Choroid plexus epithelial cell (primary cell): Measurements from ENCODE around the gene MATCAP1.

Experiments
- DNase-seq: peaks from one replicate; pipeline ENCODE4 v3.0.0-alpha.2; 2010; ENCODE audit warnings: low read depth
- H3K4me3 ChIP-seq: 2 replicates; pipeline ENCODE4 v1.5.1; 2011; ENCODE audit warnings: low read depth, mild to moderate bottlenecking, control low read depth, low read length, moderate library complexity
- CTCF ChIP-seq: conservative IDR thresholded peaks from 2 replicates; pipeline ENCODE4 v1.5.1; 2011; ENCODE audit warnings: low read depth, mild to moderate bottlenecking, control low read depth, inconsistent platforms, low read length, moderate library complexity

Gene MATCAP1

GRCh38 chr16:67166110-67166547, 17.6 kb downstream of the MATCAP1 start:
- DNase-seq: no peak
- no peak for TF ChIP-seq CTCF
- no peak overlapping the region for H3K4me3 ChIP-seq

GRCh38 chr16:67165121-67166078, 18.4 kb downstream of the MATCAP1 start:
- no peak for DNase-seq
- H3K4me3 ChIP-seq: no peak overlapping the region
- TF ChIP-seq CTCF: no peak

GRCh38 chr16:67164599-67165061, 19.1 kb downstream of the MATCAP1 start, which contains the start of gene HSF4:
TSS of gene HSF4 (plus strand) at chr16:67164745. CDS start at chr16:67164812, 67 bp downstream.
- no peak for TF ChIP-seq CTCF
- H3K4me3 ChIP-seq: peak within 1 kb of the TSS; percentile 32
- no peak for DNase-seq

GRCh38 chr16:67163999-67164558, 19.7 kb downstream of the MATCAP1 start:
- peak overlapping the region; percentile 32 for H3K4me3 ChIP-seq
- no peak for DNase-seq
- no peak for TF ChIP-seq CTCF

- TF ChIP-seq CTCF: no peak
- H3K4me3 ChIP-seq: peak overlapping the region; percentile 32
- DNase-seq: peak; percentile 54
Observed at GRCh38 chr16:67163164-67163998, 20.4 kb downstream of the MATCAP1 start.

GRCh38 chr16:67162506-67163163, 21.1 kb downstream of the MATCAP1 start:
- TF ChIP-seq CTCF: no peak
- H3K4me3 ChIP-seq: peak overlapping the region; percentile 32

More at GRCh38 chr16:67162506-67163163, 21.1 kb downstream of the MATCAP1 start:
- peak; percentile 72 for DNase-seq
